Loucy (cell line): ENCODE results near the gene GPR15LG.

Experiments used
- CTCF ChIP-seq: fragments of 200-600 bp; sonication (generic); conservative IDR thresholded peaks from 2 replicates; pipeline ENCODE4 v1.5.1; 2014; ENCODE audit warnings: mild to moderate bottlenecking, antibody characterized with exemption, low read length
- EZH2phosphoT487 ChIP-seq: fragments of 200-600 bp; IDR thresholded peaks from 2 replicates; pipeline ENCODE4 v1.6.1; 2018; ENCODE audit warnings: antibody characterized with exemption, mild to moderate bottlenecking, moderate library complexity, borderline replicate concordance

GRCh38 chr10:84204610-84205009, 31.0 kb downstream of the GPR15LG start:
- TF ChIP-seq CTCF (no peak), EZH2phosphoT487 (no peak)
